Testis (tissue), 2 donors: ENCODE data around the gene SLC22A17.

Experiments used
- CTCF ChIP-seq, 3 experiments: fragments of 450-650 bp in 2 of 3; fragments of 200-600 bp in 1 of 3; sonication (generic) in 1 of 3; IDR thresholded peaks; one replicate each; pipeline ENCODE4 v1.5.1; 2016 to 2019; ENCODE audit warnings: antibody characterized with exemption in 3 of 3, mild to moderate bottlenecking in 2 of 3, moderate library complexity in 1 of 3
- POLR2A ChIP-seq: fragments of 450-650 bp; IDR thresholded peaks from one replicate; pipeline ENCODE4 v1.6.1; 2017; ENCODE audit warnings: antibody characterized with exemption, mild to moderate bottlenecking, moderate library complexity

DNA sequence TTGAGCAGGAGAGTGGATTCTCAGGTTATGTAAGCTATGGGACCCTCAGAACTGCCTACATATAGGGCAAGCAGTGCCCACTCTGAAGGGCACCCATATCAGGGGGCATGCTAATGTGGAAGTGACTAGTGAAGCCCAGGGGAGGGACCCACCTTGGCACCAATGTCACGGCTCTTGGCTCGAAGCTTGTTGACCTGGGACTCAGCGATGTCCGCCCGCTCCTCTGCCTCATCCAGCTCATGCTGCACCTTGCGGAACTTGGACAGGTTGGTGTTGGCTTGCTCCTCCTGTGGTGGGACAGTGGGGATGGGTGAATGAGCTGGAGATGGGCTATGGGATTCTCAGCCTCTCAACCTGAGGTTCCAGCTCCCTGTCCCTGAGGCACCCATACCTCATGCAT, 29.6 kb upstream of the SLC22A17 start:
- TF ChIP-seq CTCF (IDR thresholded peaks at IDR 0.05) (no peak), POLR2A (no peak)
